H9 (cell line): ENCODE measurements around the gene KLHL2. TPM values are rescaled to one million over a fixed set of nuclear protein-coding genes. Genes with fewer than 3 reads are reported as not detected.

Experiments used
- DNase-seq: peaks from one replicate; pipeline ENCODE4 v3.0.0-alpha.2; 2017
- H2AFZ ChIP-seq: one replicate; pipeline ENCODE4 v1.6.1; 2013; ENCODE audit warnings: mild to moderate bottlenecking, low read length, control low read depth, moderate library complexity
- H2AK5ac ChIP-seq: 2 replicates; pipeline ENCODE4 v1.6.1; 2013; ENCODE audit warnings: low read length, control low read depth, mixed read lengths; ENCODE audit not compliant: insufficient read length
- H2BK120ac ChIP-seq: one replicate; pipeline ENCODE4 v1.6.1; 2013; ENCODE audit warnings: low read depth, mild to moderate bottlenecking, low read length, control low read depth, inconsistent platforms; ENCODE audit not compliant: poor library complexity, severe bottlenecking
- H2BK12ac ChIP-seq: 2 replicates; pipeline ENCODE4 v1.6.1; 2013; ENCODE audit warnings: low read length, control low read depth, mixed read lengths, low read depth; ENCODE audit not compliant: insufficient read length
- H2BK15ac ChIP-seq: 2 replicates; pipeline ENCODE4 v1.6.1; 2013; ENCODE audit warnings: low read depth, low read length, control low read depth
- H2BK20ac ChIP-seq: one replicate; pipeline ENCODE4 v1.6.1; 2013; ENCODE audit warnings: low read depth, mild to moderate bottlenecking, low read length, control low read depth, inconsistent platforms; ENCODE audit not compliant: poor library complexity, severe bottlenecking
- H2BK5ac ChIP-seq: 2 replicates; pipeline ENCODE4 v1.6.1; 2013; ENCODE audit warnings: low read length, control low read depth, mixed read lengths; ENCODE audit not compliant: insufficient read length
- H3K14ac ChIP-seq: 2 replicates; pipeline ENCODE4 v1.6.1; 2013; ENCODE audit warnings: low read length, control low read depth; ENCODE audit not compliant: insufficient read depth
- H3K18ac ChIP-seq: 2 replicates; pipeline ENCODE4 v1.6.1; 2013; ENCODE audit warnings: low read depth, mild to moderate bottlenecking, mixed read lengths, low read length, control low read depth; ENCODE audit not compliant: insufficient read length
- H3K23ac ChIP-seq: 2 replicates; pipeline ENCODE4 v1.6.1; 2013; ENCODE audit warnings: low read length, control low read depth, mixed read lengths, low read depth; ENCODE audit not compliant: insufficient read length
- H3K23me2 ChIP-seq: 2 replicates; pipeline ENCODE4 v1.6.1; 2013; ENCODE audit warnings: low read depth, mild to moderate bottlenecking, mixed read lengths, low read length, control low read depth; ENCODE audit not compliant: insufficient read length, poor library complexity, severe bottlenecking
- H3K27ac ChIP-seq: 2 replicates; pipeline ENCODE4 v1.5.1; 2013; ENCODE audit warnings: low read length, control low read depth, mixed read lengths, low read depth; ENCODE audit not compliant: insufficient read length
- H3K27me3 ChIP-seq: 2 replicates; pipeline ENCODE4 v1.6.1; 2013; ENCODE audit warnings: low read length, control low read depth, inconsistent platforms; ENCODE audit not compliant: insufficient read depth
- H3K4ac ChIP-seq: 2 replicates; pipeline ENCODE4 v1.6.1; 2013; ENCODE audit warnings: low read depth, mild to moderate bottlenecking, control low read depth, inconsistent platforms, low read length, moderate library complexity
- H3K4me1 ChIP-seq: 2 replicates; pipeline ENCODE4 v1.6.1; 2013; ENCODE audit warnings: low read length, control low read depth, inconsistent platforms; ENCODE audit not compliant: insufficient read depth
- H3K4me2 ChIP-seq: 2 replicates; pipeline ENCODE4 v1.6.1; 2013; ENCODE audit warnings: low read length, control low read depth, mixed read lengths; ENCODE audit not compliant: insufficient read length, insufficient read depth
- H3K56ac ChIP-seq: 2 replicates; pipeline ENCODE4 v1.6.1; 2013; ENCODE audit warnings: low read depth, mild to moderate bottlenecking, mixed read lengths, low read length, control low read depth; ENCODE audit not compliant: insufficient read length
- H3K79me1 ChIP-seq: 2 replicates; pipeline ENCODE4 v1.6.1; 2013; ENCODE audit warnings: low read depth, mild to moderate bottlenecking, moderate library complexity, low read length, control low read depth, inconsistent platforms; ENCODE audit not compliant: insufficient read depth, poor library complexity, severe bottlenecking
- H3K79me2 ChIP-seq: 2 replicates; pipeline ENCODE4 v1.6.1; 2013; ENCODE audit warnings: low read length, control low read depth, inconsistent platforms; ENCODE audit not compliant: insufficient read depth
- H3K9ac ChIP-seq: 2 replicates; pipeline ENCODE4 v1.6.1; 2013; ENCODE audit warnings: low read length, control low read depth, mixed read lengths; ENCODE audit not compliant: insufficient read length; ENCODE audit errors: extremely low read depth
- H3K9me3 ChIP-seq: one replicate; pipeline ENCODE4 v1.6.1; 2013; ENCODE audit warnings: low read depth, low read length, inconsistent platforms; ENCODE audit not compliant: control insufficient read depth
- H3T11ph ChIP-seq: one replicate; pipeline ENCODE4 v1.6.1; 2013; ENCODE audit warnings: mild to moderate bottlenecking, low read length, control low read depth, inconsistent platforms
- H4K20me1 ChIP-seq: one replicate; pipeline ENCODE4 v1.6.1; 2013; ENCODE audit not compliant: control insufficient read depth, insufficient read length, insufficient read depth
- H4K5ac ChIP-seq: 2 replicates; pipeline ENCODE4 v1.6.1; 2013; ENCODE audit warnings: low read depth, mild to moderate bottlenecking, mixed read lengths, low read length, control low read depth; ENCODE audit not compliant: insufficient read length
- H4K8ac ChIP-seq: replicated peaks from 2 replicates; pipeline ENCODE4 v1.6.1; 2013; ENCODE audit warnings: low read length, control low read depth, mixed read lengths, low read depth; ENCODE audit not compliant: insufficient read length
- H4K91ac ChIP-seq: 2 replicates; pipeline ENCODE4 v1.6.1; 2013; ENCODE audit warnings: low read depth, mild to moderate bottlenecking, moderate library complexity, mixed read lengths, low read length, control low read depth; ENCODE audit not compliant: insufficient read length
- H3K27ac Mint-ChIP-seq, 3 experiments: 2 replicates in 2 of 3; 3 replicates in 1 of 3; pipeline ENCODE4 v1.8.0; 2020 to 2021; ENCODE audit warnings: mixed read lengths in 3 of 3, mild to moderate bottlenecking in 1 of 3, moderate library complexity in 1 of 3
- H3K27me3 Mint-ChIP-seq: 2 replicates; pipeline ENCODE4 v1.8.0; 2021; ENCODE audit warnings: low read depth, mild to moderate bottlenecking, moderate library complexity, mixed read lengths
- H3K36me3 Mint-ChIP-seq, 3 experiments: 2 replicates in 2 of 3; 3 replicates in 1 of 3; pipeline ENCODE4 v1.8.0; 2020 to 2021; ENCODE audit warnings: low read depth in 3 of 3, mixed read lengths in 3 of 3; ENCODE audit not compliant: insufficient read depth in 1 of 3
- H3K4me1 Mint-ChIP-seq, 2 experiments: 2 replicates each; pipeline ENCODE4 v1.8.0; 2020; ENCODE audit warnings: mixed read lengths in 2 of 2
- H3K4me3 Mint-ChIP-seq, 2 experiments: 2 replicates in 1 of 2; 3 replicates in 1 of 2; pipeline ENCODE4 v1.8.0; 2020 to 2021; ENCODE audit warnings: mild to moderate bottlenecking in 2 of 2, mixed read lengths in 2 of 2, moderate library complexity in 1 of 2
- H3K9me3 Mint-ChIP-seq, 2 experiments: 2 replicates in 1 of 2; 3 replicates in 1 of 2; pipeline ENCODE4 v1.8.0; 2020; ENCODE audit warnings: mild to moderate bottlenecking in 2 of 2, mixed read lengths in 2 of 2, moderate library complexity in 1 of 2
- CTCF ChIP-seq: fragments of 200-600 bp; sonication (generic); conservative IDR thresholded peaks from 3 replicates; pipeline ENCODE4 v1.8.0; 2021; ENCODE audit warnings: antibody characterized with exemption, mild to moderate bottlenecking
- total RNA-seq: library from RNA; stranded (reverse); gene quantifications from 2 replicates; pipeline ENCODE4 v1.2.1, GENCODE V29; 2021

KLHL2 gene
- total RNA-seq, 1 experiment from 2014 or later = 14.3 TPM

GRCh38 chr4:165158762-165159161, 48.6 kb upstream of the KLHL2 start:
- no peaks in the 10 kb centered on the region for H3K4me1 Mint-ChIP-seq
- H3K27ac ChIP-seq = no peak overlapping the region
- H3K79me1 ChIP-seq = no peaks in the 10 kb centered on the region
- H3K27me3 ChIP-seq = no peaks in the 10 kb centered on the region
- no peak overlapping the region for H3K9ac ChIP-seq
- no peak overlapping the region for H2BK12ac ChIP-seq
- no peaks in the 10 kb centered on the region for H4K20me1 ChIP-seq
- no peak overlapping the region for H2BK5ac ChIP-seq
- no peaks in the 10 kb centered on the region for H3K23me2 ChIP-seq
- H3K18ac ChIP-seq = no peak overlapping the region
- no peaks in the 10 kb centered on the region for H3K4me1 ChIP-seq
- no peak overlapping the region for H3T11ph ChIP-seq
- no peak overlapping the region for H3K27ac Mint-ChIP-seq
- H4K8ac ChIP-seq = no peak overlapping the region
- peaks cover 0 to 13% (median 0%) of the 10 kb centered on the region in 3 experiments; a peak in 2 of 7 replicates for H3K36me3 Mint-ChIP-seq
- no peak overlapping the region for H2BK120ac ChIP-seq
- no peak overlapping the region for H3K4me2 ChIP-seq
- DNase-seq = no peak
- H3K9me3 ChIP-seq = no peaks in the 10 kb centered on the region
- no peak overlapping the region for H3K4me3 Mint-ChIP-seq
- no peak overlapping the region for H2BK15ac ChIP-seq
- no peak overlapping the region for H3K14ac ChIP-seq
- no peak overlapping the region for H4K5ac ChIP-seq
- no peak overlapping the region for H2AFZ ChIP-seq
- H3K9me3 Mint-ChIP-seq = peaks cover 9 to 13% of the 10 kb centered on the region in 2 experiments; a peak in 4 of 5 replicates
- H2BK20ac ChIP-seq = no peak overlapping the region
- H3K4ac ChIP-seq = no peak overlapping the region
- no peak overlapping the region for H2AK5ac ChIP-seq
- no peaks in the 10 kb centered on the region for H3K79me2 ChIP-seq
- no peak for TF ChIP-seq CTCF
- H4K91ac ChIP-seq = no peak overlapping the region
- no peaks in the 10 kb centered on the region; the same call in 1 of the 2 replicates for H3K27me3 Mint-ChIP-seq
- no peak overlapping the region for H3K56ac ChIP-seq
- no peak overlapping the region for H3K23ac ChIP-seq
